ENCODE results near the gene ATIC.

ATIC gene

GRCh38 chr2:215361876-215362561 lies 50.2 kb downstream of the ATIC start:
- DNase-seq: no peak

- DNase-seq: no peak
Measured at GRCh38 chr2:215362562-215362904, 50.7 kb downstream of the ATIC start.

GRCh38 chr2:215363039-215363438 lies 51.2 kb downstream of the ATIC start:
- DNase-seq: no peak

GRCh38 chr2:215363461-215364156 lies 51.8 kb downstream of the ATIC start:
- no peak for DNase-seq

- no peak for DNase-seq
Measured at GRCh38 chr2:215364157-215365155, 52.6 kb downstream of the ATIC start.

GRCh38 chr2:215365184-215365658 lies 53.4 kb downstream of the ATIC start:
- no peak for DNase-seq

GRCh38 chr2:215366440-215367032 lies 54.7 kb downstream of the ATIC start:
- no peak for DNase-seq

GRCh38 chr2:215367662-215368492 lies 56.0 kb downstream of the ATIC start:
- DNase-seq: no peak

- DNase-seq: no peak
Measured at GRCh38 chr2:215368493-215368809, 56.6 kb downstream of the ATIC start.

- DNase-seq: no peak
Measured at GRCh38 chr2:215369181-215369760, 57.4 kb downstream of the ATIC start.

- no peak for DNase-seq
Measured at GRCh38 chr2:215370112-215370965, 58.5 kb downstream of the ATIC start.

GRCh38 chr2:215371915-215372897 lies 60.3 kb downstream of the ATIC start:
- DNase-seq: no peak

- DNase-seq: no peak
Measured at GRCh38 chr2:215372968-215373649, 61.2 kb downstream of the ATIC start.

GRCh38 chr2:215374002-215374401 lies 62.1 kb downstream of the ATIC start:
- DNase-seq: no peak

- no peak for DNase-seq
Measured at GRCh38 chr2:215374642-215375466, 63.0 kb downstream of the ATIC start.

GRCh38 chr2:215375467-215375830 lies 63.6 kb downstream of the ATIC start:
- DNase-seq: no peak

GRCh38 chr2:215376103-215376780 lies 64.4 kb downstream of the ATIC start:
- no peak for DNase-seq
